Fibroblast of pulmonary artery (primary cell): ENCODE results near the gene ZBTB7B.

Experiments
- DNase-seq: peaks from one replicate; pipeline ENCODE4 v3.0.0-alpha.2; 2010; ENCODE audit warnings: low read depth
- H3K4me3 ChIP-seq: replicated peaks from 2 replicates; pipeline ENCODE4 v1.5.1; 2011; ENCODE audit warnings: low read depth, mild to moderate bottlenecking, control low read depth, low read length, moderate library complexity
- TF ChIP-seq, protein P1 (sequence below): IDR thresholded peaks from 2 replicates; pipeline ENCODE4 v1.5.1; 2011; ENCODE audit warnings: mild to moderate bottlenecking, control low read depth, low read length, inconsistent platforms; ENCODE audit errors: missing control alignments

Gene ZBTB7B

DNA sequence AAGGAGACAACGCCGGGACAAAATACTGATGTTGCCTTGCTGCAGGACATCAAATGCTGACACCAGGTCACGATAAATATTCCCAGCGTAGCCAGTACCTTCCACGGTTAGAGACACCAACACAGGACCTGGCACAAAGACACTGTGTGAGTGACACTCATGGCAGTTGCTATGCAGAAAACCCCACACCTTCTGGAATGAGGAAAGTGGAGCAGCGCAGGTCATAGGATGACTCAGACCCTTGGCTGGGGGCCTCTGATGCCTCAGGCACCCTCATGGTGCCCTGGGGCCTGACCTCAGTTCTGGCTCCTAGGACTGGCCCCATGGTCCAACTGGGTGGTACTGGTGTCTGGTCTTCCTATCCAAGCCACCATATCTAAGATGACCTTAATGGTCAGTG is 24.0 kb downstream of the ZBTB7B start:
- TF ChIP-seq, protein P1, sequence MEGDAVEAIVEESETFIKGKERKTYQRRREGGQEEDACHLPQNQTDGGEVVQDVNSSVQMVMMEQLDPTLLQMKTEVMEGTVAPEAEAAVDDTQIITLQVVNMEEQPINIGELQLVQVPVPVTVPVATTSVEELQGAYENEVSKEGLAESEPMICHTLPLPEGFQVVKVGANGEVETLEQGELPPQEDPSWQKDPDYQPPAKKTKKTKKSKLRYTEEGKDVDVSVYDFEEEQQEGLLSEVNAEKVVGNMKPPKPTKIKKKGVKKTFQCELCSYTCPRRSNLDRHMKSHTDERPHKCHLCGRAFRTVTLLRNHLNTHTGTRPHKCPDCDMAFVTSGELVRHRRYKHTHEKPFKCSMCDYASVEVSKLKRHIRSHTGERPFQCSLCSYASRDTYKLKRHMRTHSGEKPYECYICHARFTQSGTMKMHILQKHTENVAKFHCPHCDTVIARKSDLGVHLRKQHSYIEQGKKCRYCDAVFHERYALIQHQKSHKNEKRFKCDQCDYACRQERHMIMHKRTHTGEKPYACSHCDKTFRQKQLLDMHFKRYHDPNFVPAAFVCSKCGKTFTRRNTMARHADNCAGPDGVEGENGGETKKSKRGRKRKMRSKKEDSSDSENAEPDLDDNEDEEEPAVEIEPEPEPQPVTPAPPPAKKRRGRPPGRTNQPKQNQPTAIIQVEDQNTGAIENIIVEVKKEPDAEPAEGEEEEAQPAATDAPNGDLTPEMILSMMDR: no peak
- H3K4me3 ChIP-seq: no peak overlapping the region
- DNase-seq: no peak

GRCh38 chr1:155029513-155030242 is 27.1 kb downstream of the ZBTB7B start:
- TF ChIP-seq, protein P1: no peak
- no peak for DNase-seq
- no peak overlapping the region for H3K4me3 ChIP-seq

GRCh38 chr1:155030243-155030795 is 27.7 kb downstream of the ZBTB7B start:
- no peak for DNase-seq
- TF ChIP-seq, protein P1: no peak
- H3K4me3 ChIP-seq: no peak overlapping the region

- no peak for DNase-seq
- no peak overlapping the region for H3K4me3 ChIP-seq
- TF ChIP-seq, protein P1: no peak
These were observed 28.3 kb downstream of the ZBTB7B start for GRCh38 chr1:155030899-155031298.

DNA sequence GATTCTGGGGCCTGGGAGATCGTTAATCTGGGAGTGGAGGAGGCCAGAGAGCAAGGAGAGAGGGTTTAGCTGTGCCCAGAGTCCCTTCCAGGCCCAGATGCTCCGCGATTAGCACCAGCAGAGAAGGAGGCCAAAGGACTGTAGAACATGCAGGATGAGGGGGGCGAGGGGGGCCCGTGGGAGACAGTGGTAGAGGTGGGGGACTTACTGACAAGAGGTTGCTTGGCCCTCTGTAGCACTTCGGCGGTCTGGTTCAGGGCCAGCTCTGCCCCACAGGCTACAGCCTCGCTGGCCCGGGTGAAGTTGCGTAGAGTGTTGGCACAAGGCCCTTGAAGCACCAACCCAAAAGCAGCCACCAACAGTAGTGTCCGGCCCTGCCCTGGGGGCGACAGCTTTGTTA is 30.3 kb downstream of the ZBTB7B start:
- H3K4me3 ChIP-seq: no peak overlapping the region
- no peak for DNase-seq
- TF ChIP-seq, protein P1: no peak

DNA sequence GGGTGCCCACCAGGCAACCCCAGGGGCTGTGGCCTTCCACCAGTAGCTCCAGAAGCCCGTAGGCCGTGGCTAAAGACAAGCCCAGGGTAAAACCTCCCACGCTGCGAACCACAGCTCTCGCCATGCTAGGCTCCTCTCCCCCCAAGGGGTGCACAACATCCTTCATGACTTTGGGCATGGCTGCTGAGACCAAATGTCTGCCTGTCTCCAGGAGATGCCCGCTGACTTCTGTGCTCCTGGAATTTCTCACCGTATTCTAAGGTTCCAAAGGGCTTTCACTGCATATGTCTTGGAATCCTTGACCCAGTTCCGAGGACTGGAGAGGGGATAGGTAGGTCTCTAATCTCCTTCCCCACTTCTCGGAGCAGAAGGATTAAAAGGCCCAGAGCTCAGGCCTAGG is 30.9 kb downstream of the ZBTB7B start, which contains the start of the genes DCST1 and DCST2:
TSS of gene DCST1 (plus strand) at position 301 of the 400 bp plus-strand sequence. CDS start 213 bp downstream, outside the sequence.
TSS of gene DCST2 (minus strand) at position 258 of the 400 bp plus-strand sequence. CDS start at position 178, 80 bp downstream.
- DNase-seq: no peak
- TF ChIP-seq, protein P1: no peak
- H3K4me3 ChIP-seq: no peak within 1 kb of the TSS
